Activated CD4-positive, alpha-beta T cell treated with anti-CD3 and anti-CD28 coated beads, Interleukin-2, amount 50 U/mL, for 24 hours (primary cell): ENCODE data around the gene COL8A1.

Source experiments
- DNase-seq, 2 donors: peaks; one replicate each; pipeline ENCODE4 v3.0.0-alpha.2; 2020; ENCODE audit warnings: low read depth in 1 of 2, low spot score in 1 of 2

Gene COL8A1

GRCh38 chr3:99758502-99759177 lies 120.2 kb downstream of the COL8A1 start:
- no peak for DNase-seq

GRCh38 chr3:99760031-99760430 lies 121.6 kb downstream of the COL8A1 start:
- no peak for DNase-seq

- DNase-seq, result no peak
Measured at GRCh38 chr3:99760629-99761028, 122.2 kb downstream of the COL8A1 start.

GRCh38 chr3:99761415-99762165 lies 123.2 kb downstream of the COL8A1 start:
- DNase-seq, result no peak

GRCh38 chr3:99762901-99763300 lies 124.5 kb downstream of the COL8A1 start:
- no peak for DNase-seq

GRCh38 chr3:99764377-99764776 lies 126.0 kb downstream of the COL8A1 start:
- no peak for DNase-seq

GRCh38 chr3:99765042-99765942 lies 126.9 kb downstream of the COL8A1 start:
- no peak for DNase-seq

- DNase-seq, result no peak
Measured at GRCh38 chr3:99767291-99767690, 128.9 kb downstream of the COL8A1 start.

GRCh38 chr3:99768126-99768525 lies 129.7 kb downstream of the COL8A1 start:
- DNase-seq, result no peak

GRCh38 chr3:99768808-99769501 lies 130.6 kb downstream of the COL8A1 start:
- DNase-seq, result no peak

GRCh38 chr3:99772171-99772570 lies 133.8 kb downstream of the COL8A1 start:
- no peak for DNase-seq

- DNase-seq, result no peak
Measured at GRCh38 chr3:99772671-99773070, 134.3 kb downstream of the COL8A1 start.

- DNase-seq, result no peak
Measured at GRCh38 chr3:99774467-99774866, 136.1 kb downstream of the COL8A1 start.

- DNase-seq, result no peak
Measured at GRCh38 chr3:99776516-99777209, 138.3 kb downstream of the COL8A1 start.

GRCh38 chr3:99777210-99777549 lies 138.8 kb downstream of the COL8A1 start:
- no peak for DNase-seq

- DNase-seq, result no peak
Measured at GRCh38 chr3:99777708-99778107, 139.3 kb downstream of the COL8A1 start.

GRCh38 chr3:99780749-99781148 lies 142.4 kb downstream of the COL8A1 start:
- DNase-seq, result no peak

GRCh38 chr3:99781761-99782160 lies 143.4 kb downstream of the COL8A1 start:
- DNase-seq, result no peak

- no peak for DNase-seq
Measured at GRCh38 chr3:99783011-99783573, 144.7 kb downstream of the COL8A1 start.

GRCh38 chr3:99789011-99789721 lies 150.8 kb downstream of the COL8A1 start:
- no peak for DNase-seq
